ENCODE measurements around the gene PCDH10.

The PCDH10 gene, protein sequence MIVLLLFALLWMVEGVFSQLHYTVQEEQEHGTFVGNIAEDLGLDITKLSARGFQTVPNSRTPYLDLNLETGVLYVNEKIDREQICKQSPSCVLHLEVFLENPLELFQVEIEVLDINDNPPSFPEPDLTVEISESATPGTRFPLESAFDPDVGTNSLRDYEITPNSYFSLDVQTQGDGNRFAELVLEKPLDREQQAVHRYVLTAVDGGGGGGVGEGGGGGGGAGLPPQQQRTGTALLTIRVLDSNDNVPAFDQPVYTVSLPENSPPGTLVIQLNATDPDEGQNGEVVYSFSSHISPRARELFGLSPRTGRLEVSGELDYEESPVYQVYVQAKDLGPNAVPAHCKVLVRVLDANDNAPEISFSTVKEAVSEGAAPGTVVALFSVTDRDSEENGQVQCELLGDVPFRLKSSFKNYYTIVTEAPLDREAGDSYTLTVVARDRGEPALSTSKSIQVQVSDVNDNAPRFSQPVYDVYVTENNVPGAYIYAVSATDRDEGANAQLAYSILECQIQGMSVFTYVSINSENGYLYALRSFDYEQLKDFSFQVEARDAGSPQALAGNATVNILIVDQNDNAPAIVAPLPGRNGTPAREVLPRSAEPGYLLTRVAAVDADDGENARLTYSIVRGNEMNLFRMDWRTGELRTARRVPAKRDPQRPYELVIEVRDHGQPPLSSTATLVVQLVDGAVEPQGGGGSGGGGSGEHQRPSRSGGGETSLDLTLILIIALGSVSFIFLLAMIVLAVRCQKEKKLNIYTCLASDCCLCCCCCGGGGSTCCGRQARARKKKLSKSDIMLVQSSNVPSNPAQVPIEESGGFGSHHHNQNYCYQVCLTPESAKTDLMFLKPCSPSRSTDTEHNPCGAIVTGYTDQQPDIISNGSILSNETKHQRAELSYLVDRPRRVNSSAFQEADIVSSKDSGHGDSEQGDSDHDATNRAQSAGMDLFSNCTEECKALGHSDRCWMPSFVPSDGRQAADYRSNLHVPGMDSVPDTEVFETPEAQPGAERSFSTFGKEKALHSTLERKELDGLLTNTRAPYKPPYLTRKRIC

DNA sequence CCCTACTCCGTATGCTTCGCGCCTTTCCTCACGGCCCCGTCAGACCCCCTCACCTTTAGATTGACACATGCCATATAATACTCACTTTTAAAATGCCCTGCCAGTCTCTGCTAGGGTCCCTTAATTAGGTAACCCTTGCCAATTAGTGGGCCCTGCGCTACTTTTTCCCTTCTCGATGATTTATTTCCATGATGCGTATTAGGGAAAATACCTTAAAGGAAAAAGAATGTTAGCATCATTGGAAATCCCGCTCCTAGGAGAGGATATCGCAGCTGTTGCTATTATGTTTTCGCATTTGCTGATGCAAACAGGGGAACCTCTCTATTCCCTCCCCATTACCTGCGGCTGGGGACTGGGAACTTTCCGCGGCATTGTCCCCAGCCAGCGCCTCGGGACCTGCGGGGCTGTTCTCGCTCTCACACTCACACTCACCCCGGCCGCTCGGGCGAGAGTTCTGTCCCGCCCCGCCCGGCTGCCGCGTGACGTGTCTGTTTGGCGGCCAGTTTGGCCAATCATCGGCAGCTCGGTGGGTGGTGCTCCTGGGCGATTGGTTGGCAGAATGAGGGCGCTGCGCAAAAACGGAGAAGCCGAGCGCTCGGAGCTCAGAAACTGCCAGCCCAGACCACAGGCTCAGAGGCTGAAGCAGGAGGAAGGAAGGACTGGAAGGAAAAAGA lies at the start of gene PCDH10:
Gene PCDH10 (plus strand): TSS at position 605 of the 674 bp plus-strand sequence. CDS start 847 bp downstream, outside the sequence.
- peak; percentile 63 for DNase-seq

DNA sequence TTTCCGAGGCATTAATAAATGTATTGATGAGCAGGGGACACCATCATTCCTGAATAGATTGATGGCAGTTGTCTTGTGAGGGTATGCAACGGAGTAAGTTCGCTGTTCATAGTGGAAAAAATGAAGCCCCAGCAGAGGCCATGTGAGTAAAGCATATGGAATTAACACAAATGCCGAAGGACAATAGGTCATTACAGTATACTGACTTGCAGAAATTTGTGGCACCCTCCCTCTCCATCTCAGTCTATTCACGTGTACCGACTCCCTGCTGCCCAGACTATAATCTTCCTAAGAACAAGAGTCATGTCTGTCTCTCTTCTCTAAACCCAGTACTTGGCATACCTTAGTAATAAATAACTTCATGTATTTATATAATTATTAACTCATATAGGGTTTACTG lies 47.1 kb upstream of the PCDH10 start:
- DNase-seq, result no peak

DNA sequence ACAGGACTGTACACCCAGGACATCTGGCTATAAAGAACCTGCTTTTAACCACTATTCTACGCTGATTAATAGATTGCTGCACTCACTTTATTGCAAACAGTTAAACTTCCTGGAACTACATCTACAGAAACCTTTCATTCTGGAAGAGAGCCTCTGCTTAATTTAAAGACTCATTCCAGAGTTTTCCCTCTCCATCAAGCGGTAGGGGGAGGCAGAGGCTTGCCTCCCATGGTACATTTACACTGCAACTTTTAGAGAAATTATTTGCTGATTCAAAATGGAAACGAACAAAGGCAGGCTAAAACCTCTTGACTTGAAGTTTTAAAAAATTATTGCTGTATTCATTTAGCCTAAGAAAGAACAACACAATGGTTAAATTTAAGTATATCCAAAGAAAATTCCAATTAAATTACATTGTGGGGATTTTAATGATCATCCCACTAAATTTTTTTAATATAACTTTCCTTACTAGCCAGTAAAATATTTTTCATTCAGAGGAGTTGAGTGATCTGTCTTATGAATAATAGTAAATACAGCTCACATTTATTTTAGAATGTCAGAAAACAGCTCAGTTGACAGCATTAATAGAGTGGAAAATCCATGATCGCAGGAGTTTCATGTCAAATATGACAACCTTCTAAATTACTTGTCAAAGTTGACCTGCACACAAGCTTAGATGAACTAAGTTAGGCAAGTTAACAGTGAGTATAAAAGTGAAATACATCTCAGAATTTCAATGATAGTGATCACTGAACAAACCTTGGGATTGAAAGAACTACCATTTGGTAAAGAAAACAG lies 46.3 kb upstream of the PCDH10 start:
- no peak for DNase-seq

DNA sequence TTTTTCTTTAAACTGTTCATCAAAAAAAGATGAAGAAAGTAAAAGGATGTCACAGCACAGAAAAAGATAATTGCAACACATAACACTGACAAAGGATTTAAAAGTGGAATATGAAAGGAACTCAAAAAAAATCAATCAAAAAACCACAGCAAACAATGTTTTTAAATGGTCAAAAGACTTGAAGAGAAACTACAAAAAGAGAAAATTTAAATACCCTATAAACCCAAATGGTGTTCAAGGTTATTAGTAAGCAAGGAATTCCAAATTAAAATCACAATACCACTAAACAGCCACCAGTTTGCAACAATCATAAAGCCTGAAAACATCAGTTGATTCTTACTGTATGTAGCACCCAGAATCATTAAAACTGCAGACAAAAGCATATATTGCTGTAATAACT lies 36.5 kb upstream of the PCDH10 start:
- DNase-seq, result no peak

DNA sequence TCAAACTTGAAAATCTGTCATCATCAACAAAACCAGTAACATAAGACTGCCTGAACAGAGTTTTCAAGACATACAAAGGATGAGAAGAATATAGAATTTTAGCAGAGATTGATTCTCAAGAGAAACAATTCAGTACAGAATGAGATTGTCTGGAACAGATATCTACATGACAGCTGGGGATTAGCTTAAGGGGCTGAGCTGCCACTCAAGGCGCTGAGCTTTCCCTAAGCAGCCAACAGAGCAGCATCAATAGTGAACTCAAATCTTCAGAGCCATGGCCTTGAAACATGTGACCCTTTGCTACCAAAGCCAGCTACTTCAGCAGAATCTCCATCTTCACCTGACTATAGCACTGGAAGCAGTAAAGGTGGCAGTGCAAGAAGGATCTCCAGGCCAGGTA lies 24.3 kb upstream of the PCDH10 start:
- no peak for DNase-seq

DNA sequence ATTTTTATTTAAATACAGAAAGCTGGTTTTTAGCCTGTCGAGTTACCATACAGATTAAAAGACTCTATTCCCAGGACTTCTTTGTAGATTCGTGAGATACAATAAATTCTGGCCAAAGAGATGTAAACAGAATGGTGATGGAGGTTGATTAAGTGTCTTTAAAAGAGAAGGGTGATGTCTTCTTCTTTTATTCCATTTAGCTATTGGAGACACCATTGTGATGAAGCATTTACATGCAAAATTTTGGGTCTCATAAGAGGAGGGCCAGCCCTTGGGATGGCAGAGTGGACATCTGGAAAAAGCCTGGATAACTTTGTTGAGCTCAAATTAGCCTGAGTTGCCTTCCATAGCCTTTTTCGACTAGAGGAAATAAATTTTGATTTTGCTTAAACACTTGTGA lies 21.6 kb upstream of the PCDH10 start:
- no peak for DNase-seq

DNA sequence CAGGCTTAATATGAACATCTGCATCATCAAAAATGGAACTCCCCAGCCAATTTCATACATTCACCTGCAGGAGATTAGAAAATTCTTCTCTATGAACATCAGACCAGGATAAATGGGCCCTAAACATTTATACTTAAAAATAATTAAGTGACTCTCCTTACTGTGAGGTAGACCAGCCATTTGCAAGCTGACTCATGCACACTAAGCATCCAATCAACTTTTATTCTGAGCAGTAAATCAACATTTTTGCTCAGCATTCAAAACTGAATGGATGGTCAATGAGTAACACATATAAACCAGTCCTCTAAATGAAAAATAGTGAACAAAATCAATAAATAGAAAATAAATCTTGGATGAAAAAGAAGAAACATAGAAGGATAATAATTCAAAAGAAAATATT lies 19.9 kb upstream of the PCDH10 start:
- DNase-seq, result no peak

DNA sequence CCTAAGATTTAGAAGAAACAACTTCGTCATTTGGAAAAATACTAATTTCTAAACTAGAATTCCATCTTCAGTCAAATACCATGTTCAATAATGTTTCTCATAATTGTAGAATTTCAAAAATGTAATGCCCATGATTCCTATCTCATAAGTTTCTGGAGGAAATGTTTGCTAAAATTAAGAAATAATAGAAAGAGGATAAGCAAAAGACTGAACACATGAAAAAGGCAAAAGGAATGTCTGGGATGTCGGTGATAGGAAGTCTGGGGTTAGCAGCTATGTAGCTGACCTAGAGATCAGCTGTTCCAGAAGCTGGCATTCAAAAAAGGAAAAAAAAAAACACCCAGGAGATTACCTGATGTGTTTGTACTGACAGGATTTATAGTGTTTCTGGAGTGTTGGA lies 18.9 kb upstream of the PCDH10 start:
- no peak for DNase-seq

DNA sequence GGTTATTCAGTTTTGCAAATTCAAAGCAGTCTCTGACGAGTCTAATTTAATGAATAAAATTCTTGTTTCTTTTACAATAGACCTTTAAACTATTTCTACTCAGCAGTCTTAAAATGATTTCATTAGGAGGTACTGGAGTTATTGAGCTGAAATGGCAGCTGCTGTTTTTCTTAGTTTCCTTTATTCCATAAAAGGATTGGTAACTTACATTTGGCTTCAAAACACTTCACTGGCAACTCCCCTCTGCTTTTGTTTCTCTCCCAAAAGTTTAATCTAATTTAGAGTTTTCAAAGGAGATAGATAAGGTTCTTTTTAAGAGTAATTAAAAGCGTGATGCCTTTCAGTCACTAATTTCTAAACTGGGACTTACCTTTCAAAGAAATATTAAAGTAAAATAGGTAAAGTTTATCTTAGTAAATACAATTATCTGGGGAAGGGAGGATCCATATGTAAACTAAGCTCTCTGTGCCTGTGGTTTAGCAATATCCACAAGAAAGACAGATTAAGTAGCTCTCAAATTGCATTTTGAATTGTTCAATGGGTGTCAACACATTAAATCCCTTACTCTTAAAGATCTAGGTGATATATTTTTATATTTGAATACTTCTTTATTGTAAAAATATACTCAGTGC lies 17.1 kb upstream of the PCDH10 start:
- no peak for DNase-seq

DNA sequence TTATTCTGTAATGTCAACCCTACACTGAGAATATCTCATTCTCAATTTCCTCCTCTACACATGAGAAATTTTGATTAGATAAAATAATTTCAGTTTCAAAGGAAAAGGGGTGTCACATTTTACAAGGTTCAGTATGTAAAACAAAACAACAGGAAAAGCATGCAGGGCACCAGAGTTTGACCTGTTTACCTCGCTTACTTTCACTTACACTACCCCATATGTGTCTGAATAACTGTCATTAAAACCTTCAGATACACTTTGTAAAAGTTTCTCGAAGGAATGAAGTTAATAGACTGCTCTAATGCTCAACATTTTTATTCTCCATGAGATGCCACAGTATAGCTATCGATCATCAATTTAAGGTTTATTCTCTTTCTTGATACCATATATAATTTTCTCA lies 12.3 kb upstream of the PCDH10 start:
- no peak for DNase-seq

DNA sequence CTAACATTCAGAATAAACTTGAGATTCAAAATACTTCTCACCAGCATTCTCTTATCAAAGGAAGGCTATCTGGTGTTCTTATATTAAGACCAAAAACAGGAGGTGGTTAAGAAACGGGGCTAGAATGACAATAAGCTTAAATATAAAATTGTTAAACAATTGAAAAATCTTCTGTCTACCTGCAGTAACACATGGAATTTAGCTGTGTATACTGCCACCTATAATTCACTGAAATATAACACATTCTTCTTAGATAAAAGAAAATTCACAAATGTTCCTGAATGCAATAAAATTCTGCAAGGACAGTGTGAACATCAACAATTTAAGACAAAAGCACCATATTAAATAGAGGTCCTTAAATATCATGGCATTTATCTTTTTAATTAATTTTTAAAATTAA lies 11.5 kb upstream of the PCDH10 start:
- DNase-seq, result no peak

DNA sequence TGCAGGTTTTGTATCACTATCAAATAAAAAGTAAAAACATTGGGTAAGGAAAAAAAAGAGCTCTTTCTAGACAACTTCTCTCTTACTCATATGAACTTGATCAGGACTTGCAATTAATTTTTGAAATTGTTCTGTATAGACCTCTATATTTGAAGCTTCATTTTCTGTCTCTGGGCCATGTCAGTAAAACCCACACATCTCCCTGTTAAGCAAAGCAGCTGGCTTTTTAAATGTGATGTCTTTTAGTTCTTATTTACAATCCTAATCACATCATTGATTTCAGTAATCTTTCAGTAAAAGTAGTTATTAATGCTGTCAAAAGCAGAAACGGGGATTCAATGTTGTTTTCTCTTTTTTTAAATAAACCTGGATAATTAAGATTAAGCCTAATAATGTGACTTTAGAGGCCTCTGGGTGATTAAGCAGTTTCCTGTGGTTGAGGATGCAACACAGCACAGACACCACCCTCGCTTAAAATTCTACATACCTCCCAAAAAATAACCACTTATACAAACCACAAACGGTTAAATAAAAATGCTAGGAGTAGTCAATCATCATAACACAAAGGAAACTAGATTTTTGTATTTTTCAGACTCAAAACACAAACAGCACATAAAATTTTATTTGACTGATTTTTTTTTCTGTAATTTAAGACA lies 5.2 kb upstream of the PCDH10 start:
- no peak for DNase-seq

DNA sequence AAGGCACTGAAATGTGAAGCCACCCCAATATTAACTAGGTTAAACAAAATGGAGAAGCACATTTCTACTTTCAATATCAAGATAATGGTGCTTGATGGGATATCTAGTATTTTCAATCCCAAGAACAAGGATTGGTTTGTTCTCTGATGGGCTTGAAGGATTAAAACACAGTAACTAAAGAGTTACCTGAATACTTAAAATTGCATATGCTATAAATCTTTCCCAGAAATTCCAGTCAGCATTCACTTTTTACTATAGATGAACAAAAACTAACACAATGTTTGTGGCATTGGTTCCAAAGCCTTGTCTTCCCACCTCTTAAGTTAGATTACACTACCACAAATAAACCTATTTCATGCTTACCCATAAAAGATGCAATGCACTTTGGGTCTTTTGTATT lies 3.9 kb upstream of the PCDH10 start:
- DNase-seq, result no peak

DNA sequence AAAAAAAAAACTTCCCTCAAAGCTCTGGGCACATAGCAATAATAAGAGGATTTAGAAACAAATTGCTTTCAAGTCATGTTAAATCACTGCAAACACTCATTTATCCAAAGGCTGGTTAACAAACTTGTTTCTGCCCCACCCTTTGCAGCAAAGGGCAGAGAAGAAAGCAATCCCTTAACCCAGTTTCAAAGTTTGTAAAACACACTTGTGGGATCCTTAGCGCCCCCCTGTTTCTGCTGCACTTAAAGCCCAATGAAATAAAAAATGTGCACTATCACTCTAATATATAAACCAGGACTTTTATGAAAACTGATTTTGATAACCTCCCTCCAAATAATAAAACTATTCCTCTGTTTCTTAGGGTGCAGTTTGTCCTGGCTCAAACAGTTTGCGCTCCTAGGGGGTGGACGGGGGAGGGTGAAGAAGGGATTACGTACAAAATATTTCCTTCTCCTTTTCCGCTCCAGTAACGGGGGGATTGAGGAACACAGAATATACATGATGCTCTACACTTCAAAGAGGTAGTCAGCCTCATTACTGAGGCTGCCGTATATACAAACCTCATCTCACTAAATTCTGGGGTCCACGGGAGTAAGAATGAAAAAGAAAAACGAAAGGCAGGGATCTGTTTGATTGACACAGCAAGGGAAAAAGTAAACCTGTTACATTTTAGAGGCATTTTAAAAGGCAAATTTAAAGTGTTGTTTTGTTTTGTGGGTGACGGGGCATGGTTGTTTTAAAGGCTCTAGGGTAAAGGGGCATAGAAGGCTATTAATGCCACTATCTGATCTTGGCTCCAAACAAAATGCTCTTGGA lies 3.1 kb upstream of the PCDH10 start:
- DNase-seq, result no peak

DNA sequence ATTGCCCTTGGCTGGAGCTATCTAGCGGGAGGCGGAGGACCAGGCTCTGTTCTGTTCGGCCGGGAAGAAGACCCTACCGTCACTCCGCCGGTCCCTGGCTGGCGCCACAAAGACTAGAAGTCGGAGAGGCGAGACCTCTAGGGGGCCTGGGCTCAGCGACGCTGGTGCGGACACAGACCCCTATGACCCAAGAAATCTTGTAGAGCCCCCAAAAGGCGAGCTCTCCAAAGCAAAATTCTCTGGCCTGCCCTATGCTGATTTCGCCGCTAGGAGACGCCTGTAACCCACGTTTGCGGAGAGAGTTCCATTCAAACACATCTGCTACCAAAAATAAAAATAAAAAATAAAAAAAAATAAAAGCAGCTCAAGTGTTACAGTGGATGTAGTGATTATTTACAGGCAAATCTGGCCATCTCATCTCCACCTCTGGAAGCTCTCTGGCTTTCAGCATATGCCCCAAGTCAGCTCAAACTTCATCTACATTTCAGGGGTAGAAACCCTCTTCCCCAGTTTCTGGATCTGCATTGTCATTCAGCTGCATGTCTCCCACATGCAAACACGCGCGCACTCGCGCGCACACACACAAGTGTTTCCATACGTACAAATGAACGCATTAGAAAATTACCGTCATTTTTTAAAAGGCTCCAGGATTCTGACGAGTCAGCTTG lies 2.4 kb upstream of the PCDH10 start:
- DNase-seq, result peak; percentile 58

DNA sequence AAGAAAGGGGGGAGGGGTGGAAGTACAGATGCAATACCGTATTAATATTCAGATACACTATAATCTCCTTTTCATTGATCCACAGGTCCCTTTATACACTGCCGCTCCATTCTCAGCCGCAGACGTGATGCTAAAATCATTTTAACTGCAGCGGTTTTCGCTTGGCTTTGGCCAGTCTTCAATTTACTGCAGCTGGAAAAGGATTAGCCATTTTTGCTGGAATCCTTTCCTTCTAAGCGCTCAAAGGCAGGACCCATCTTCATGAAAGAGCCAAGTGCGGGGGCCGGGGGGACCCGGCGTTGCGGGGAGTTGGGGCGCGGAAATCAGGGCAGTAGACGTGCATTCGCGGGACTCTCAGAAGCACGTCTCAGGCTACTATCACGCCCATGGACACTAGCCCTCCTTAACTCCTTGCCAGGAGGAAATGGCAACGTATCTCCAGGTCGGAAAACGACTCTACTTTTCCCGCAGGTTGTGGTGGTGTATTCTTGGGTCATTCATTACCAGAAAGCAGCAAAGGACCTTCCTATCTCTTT lies 1.7 kb upstream of the PCDH10 start:
- DNase-seq, result no peak

DNA sequence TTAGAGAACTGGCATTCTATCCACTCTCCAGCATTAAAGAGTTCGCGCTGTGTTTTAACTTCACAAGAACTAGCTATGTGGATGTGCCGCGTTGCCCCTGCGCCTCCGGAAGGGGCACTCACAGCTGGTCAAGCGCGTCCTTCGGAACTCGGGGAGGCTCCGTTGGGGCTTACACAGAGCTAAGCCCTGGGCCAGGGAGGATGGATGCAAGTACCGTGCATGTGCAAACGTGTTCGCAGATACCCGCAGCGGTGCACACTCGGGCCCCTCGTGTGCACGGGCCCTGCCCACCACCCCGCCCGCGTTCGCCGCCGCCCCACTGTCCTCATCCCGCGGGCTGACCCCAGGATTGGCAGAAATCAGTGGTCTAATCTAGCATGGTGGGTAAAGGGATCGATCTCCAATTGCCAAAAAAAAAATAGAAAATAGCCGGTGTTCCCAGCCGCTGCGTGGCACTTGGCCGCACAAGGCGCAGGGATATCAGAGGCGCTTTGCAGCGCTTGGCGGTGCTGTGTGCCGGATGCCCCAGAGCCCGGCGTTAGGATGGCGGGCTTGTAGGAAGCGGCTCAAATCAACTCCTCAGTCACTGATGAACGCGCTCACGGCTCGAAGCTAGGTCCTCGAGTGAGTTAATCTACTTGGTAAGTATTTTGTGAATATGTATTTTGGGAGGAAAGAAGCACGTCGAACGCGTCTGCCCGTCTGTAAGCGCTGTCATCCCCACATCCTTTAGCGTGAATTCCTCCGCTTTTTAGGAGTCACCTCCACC lies 989 bp upstream of the PCDH10 start:
- DNase-seq, result no peak

DNA sequence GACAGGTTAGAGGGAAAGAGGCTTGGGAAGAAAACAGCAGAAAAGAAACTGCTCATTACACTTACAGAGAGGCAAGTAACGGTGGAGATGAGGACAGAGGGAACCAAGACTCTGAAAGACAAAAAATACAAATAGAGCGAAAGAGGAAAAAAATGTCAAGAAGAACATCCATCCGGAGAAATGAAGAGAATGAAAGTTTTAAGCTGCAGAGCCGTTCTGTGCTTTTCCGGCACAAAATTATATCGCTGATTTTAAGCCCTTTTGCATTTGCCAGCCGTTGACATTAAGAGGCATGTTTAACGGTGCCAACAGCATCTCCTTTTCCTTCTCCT lies 236 bp downstream of the PCDH10 start:
- no peak for DNase-seq

DNA sequence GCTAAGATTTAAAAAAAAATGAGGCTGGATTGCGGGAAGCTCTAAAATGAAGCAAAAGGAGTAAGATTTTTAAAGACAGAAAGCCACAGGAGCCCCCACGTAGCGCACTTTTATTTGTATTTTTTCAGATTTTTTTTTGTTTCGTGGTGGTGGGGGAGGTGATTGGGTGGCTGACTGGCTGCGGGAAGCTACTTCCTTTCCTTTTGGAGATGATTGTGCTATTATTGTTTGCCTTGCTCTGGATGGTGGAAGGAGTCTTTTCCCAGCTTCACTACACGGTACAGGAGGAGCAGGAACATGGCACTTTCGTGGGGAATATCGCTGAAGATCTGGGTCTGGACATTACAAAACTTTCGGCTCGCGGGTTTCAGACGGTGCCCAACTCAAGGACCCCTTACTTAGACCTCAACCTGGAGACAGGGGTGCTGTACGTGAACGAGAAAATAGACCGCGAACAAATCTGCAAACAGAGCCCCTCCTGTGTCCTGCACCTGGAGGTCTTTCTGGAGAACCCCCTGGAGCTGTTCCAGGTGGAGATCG lies 908 bp downstream of the PCDH10 start:
- DNase-seq, result no peak

All from hematopoietic multipotent progenitor cell treated with erythropoietin and hydrocortisone succinate and interleukin-3 and kit ligand, for 6 days (in vitro differentiated cells).